HEK293 (cell line): ENCODE data around the gene TIMM13.

Experiments
- AEBP2 ChIP-seq: fragments of 450-650 bp; formaldehyde crosslinking; IDR thresholded peaks from 2 replicates; pipeline ENCODE4 v1.5.1; 2016; ENCODE audit warnings: missing biosample characterization, missing genetic modification characterization, borderline replicate concordance
- HOXC10 ChIP-seq: sonication (generic); formaldehyde crosslinking; IDR thresholded peaks from 2 replicates; pipeline ENCODE4 v1.8.1; 2023; ENCODE audit warnings: mild to moderate bottlenecking, missing genetic modification reagents
- MYNN ChIP-seq: fragments of 450-650 bp; formaldehyde crosslinking; IDR thresholded peaks from 2 replicates; pipeline ENCODE4 v1.5.1; 2016; ENCODE audit warnings: missing biosample characterization, missing genetic modification characterization, borderline replicate concordance
- ZNF341 ChIP-seq: fragments of 450-650 bp; formaldehyde crosslinking; IDR thresholded peaks from 2 replicates; pipeline ENCODE4; 2016; ENCODE audit warnings: low read depth, missing biosample characterization, missing genetic modification characterization

- no peak for TF ChIP-seq MYNN
- no peak for TF ChIP-seq HOXC10 (CRISPR knock-in tag)
- no peak for TF ChIP-seq AEBP2
- no peak for TF ChIP-seq ZNF341 (tag by site-specific recombination)
These were observed 44.7 kb downstream of the TIMM13 start for GRCh38 chr19:2382530-2383222.
